ENCODE data around the gene GPATCH8. TPM values are rescaled to one million over a fixed set of nuclear protein-coding genes. Genes with fewer than 3 reads are reported as not detected.

GPATCH8 gene
- polyA plus RNA-seq, 1 donor from 2014 or later: 24.5 TPM

- H3K27ac ChIP-seq (ENCODE audit: low read length): no peak overlapping the region
- H3K9ac ChIP-seq (ENCODE audit: low read length): no peak overlapping the region
- H3K9me2 ChIP-seq (ENCODE audit: insufficient read depth, low read length): no peaks in the 10 kb centered on the region
- H3K4me3 ChIP-seq (ENCODE audit: low read length): no peak overlapping the region
- H3K36me3 ChIP-seq (ENCODE audit: insufficient read depth, low read length): no peaks in the 10 kb centered on the region
- H3K79me2 ChIP-seq (replicated peaks; ENCODE audit: insufficient read depth, low read length): peaks cover 4% of the 10 kb centered on the region
- no peaks in the 10 kb centered on the region for H4K20me1 ChIP-seq (ENCODE audit: insufficient read depth)
- no peak overlapping the region for H2AFZ ChIP-seq (ENCODE audit: low read depth, low read length)
- H3F3A ChIP-seq (ENCODE audit: insufficient read depth, low read length, poor library complexity, severe bottlenecking): no peaks in the 10 kb centered on the region
- H3K4me2 ChIP-seq (ENCODE audit: low read length): no peak overlapping the region
- no peak for TF ChIP-seq RAD21 (conservative IDR thresholded peaks at IDR 0.05)
- TF ChIP-seq SMC3 (conservative IDR thresholded peaks at IDR 0.05; ENCODE audit: poor library complexity): no peak
- H3K27me3 ChIP-seq (ENCODE audit: insufficient read depth, low read depth, low read length): no peaks in the 10 kb centered on the region
- H3K9me3 ChIP-seq (ENCODE audit: low read length): no peaks in the 10 kb centered on the region
These were observed 52.1 kb downstream of the GPATCH8 start for GRCh38 chr17:44451016-44451627.

GRCh38 chr17:44448412-44448811 is 54.8 kb downstream of the GPATCH8 start:
- H4K20me1 ChIP-seq (ENCODE audit: insufficient read depth): no peaks in the 10 kb centered on the region
- no peak overlapping the region for H3K27ac ChIP-seq (ENCODE audit: low read length)
- H2AFZ ChIP-seq (ENCODE audit: low read depth, low read length): no peak overlapping the region
- no peak overlapping the region for H3K9ac ChIP-seq (ENCODE audit: low read length)
- no peak overlapping the region for H3K4me2 ChIP-seq (ENCODE audit: low read length)
- H3K4me3 ChIP-seq (ENCODE audit: low read length): no peak overlapping the region
- no peaks in the 10 kb centered on the region for H3K36me3 ChIP-seq (ENCODE audit: insufficient read depth, low read length)
- no peaks in the 10 kb centered on the region for H3K27me3 ChIP-seq (ENCODE audit: insufficient read depth, low read depth, low read length)
- TF ChIP-seq MXI1 (conservative IDR thresholded peaks at IDR 0.05; ENCODE audit: poor library complexity, severe bottlenecking) (no peak), REST (IDR thresholded peaks at IDR 0.05; ENCODE audit: borderline replicate concordance) (no peak), TAF1 (IDR thresholded peaks at IDR 0.05; ENCODE audit: low read depth) (no peak), EP300 (conservative IDR thresholded peaks at IDR 0.05; ENCODE audit: poor library complexity, severe bottlenecking) (no peak), EZH2 (IDR thresholded peaks at IDR 0.05; ENCODE audit: borderline replicate concordance, insufficient read depth, low read length, poor library complexity, severe bottlenecking) (no peak), RAD21 (conservative IDR thresholded peaks at IDR 0.05) (no peak), SMC3 (conservative IDR thresholded peaks at IDR 0.05; ENCODE audit: poor library complexity) (no peak), POLR2AphosphoS5 (IDR thresholded peaks at IDR 0.05) (no peak)
- no peaks in the 10 kb centered on the region for H3K9me2 ChIP-seq (ENCODE audit: insufficient read depth, low read length)
- H3K9me3 ChIP-seq (ENCODE audit: low read length): no peaks in the 10 kb centered on the region
- no peaks in the 10 kb centered on the region for H3F3A ChIP-seq (ENCODE audit: insufficient read depth, low read length, poor library complexity, severe bottlenecking)
- peaks cover 4% of the 10 kb centered on the region for H3K79me2 ChIP-seq (replicated peaks; ENCODE audit: insufficient read depth, low read length)

- Histone ChIP-seq H3K27me3 (ENCODE audit: insufficient read depth, low read depth, low read length) (no peaks in the 10 kb centered on the region), H3K4me3 (ENCODE audit: low read length) (no peak overlapping the region), H3K36me3 (ENCODE audit: insufficient read depth, low read length) (no peaks in the 10 kb centered on the region), H4K20me1 (ENCODE audit: insufficient read depth) (no peaks in the 10 kb centered on the region), H3K9me2 (ENCODE audit: insufficient read depth, low read length) (no peaks in the 10 kb centered on the region), H3K27ac (ENCODE audit: low read length) (no peak overlapping the region), H2AFZ (ENCODE audit: low read depth, low read length) (no peak overlapping the region), H3K9me3 (ENCODE audit: low read length) (no peaks in the 10 kb centered on the region), H3F3A (ENCODE audit: insufficient read depth, low read length, poor library complexity, severe bottlenecking) (no peaks in the 10 kb centered on the region), H3K79me2 (replicated peaks; ENCODE audit: insufficient read depth, low read length) (peaks cover 4% of the 10 kb centered on the region), H3K4me2 (ENCODE audit: low read length) (no peak overlapping the region), H3K9ac (ENCODE audit: low read length) (no peak overlapping the region)
- TF ChIP-seq RAD21 (conservative IDR thresholded peaks at IDR 0.05) (no peak), CTCF (IDR thresholded peaks at IDR 0.05; ENCODE audit: poor library complexity, severe bottlenecking) (no peak), POLR2AphosphoS5 (IDR thresholded peaks at IDR 0.05) (no peak), EP300 (conservative IDR thresholded peaks at IDR 0.05; ENCODE audit: poor library complexity, severe bottlenecking) (no peak), TAF1 (IDR thresholded peaks at IDR 0.05; ENCODE audit: low read depth) (no peak), REST (IDR thresholded peaks at IDR 0.05; ENCODE audit: borderline replicate concordance) (no peak), MXI1 (conservative IDR thresholded peaks at IDR 0.05; ENCODE audit: poor library complexity, severe bottlenecking) (no peak), EZH2 (IDR thresholded peaks at IDR 0.05; ENCODE audit: borderline replicate concordance, insufficient read depth, low read length, poor library complexity, severe bottlenecking) (no peak), SMC3 (conservative IDR thresholded peaks at IDR 0.05; ENCODE audit: poor library complexity) (no peak)
These were observed 58.5 kb downstream of the GPATCH8 start for GRCh38 chr17:44444735-44445105.

All from neural cell (in vitro differentiated cells).